Activated naive CD4-positive, alpha-beta T cell treated with anti-CD3 and anti-CD28 coated beads for 36 hours (primary cell): Measurements from ENCODE around the gene ACSS3. TPM values are rescaled to one million over a fixed set of nuclear protein-coding genes. Genes with fewer than 3 reads are reported as not detected.

Experiments
- CTCF ChIA-PET: fragments of 350-600 bp; sonication (Branson Sonifier 250); formaldehyde crosslinking; loops from one replicate; lab custom pipeline; 2021; ENCODE audit warnings: antibody characterized with exemption; lab: Charles Lee
- DNase-seq: peaks from one replicate; pipeline ENCODE4 v3.0.0-alpha.2; 2020
- H3K27ac Mint-ChIP-seq: one replicate; pipeline ENCODE4 v1.8.0; 2021; ENCODE audit warnings: mild to moderate bottlenecking, mixed read lengths
- H3K27me3 Mint-ChIP-seq: one replicate; pipeline ENCODE4 v1.8.0; 2021; ENCODE audit warnings: low read depth, mixed read lengths
- H3K36me3 Mint-ChIP-seq: one replicate; pipeline ENCODE4 v1.8.0; 2021; ENCODE audit warnings: low read depth, mixed read lengths
- H3K4me1 Mint-ChIP-seq: one replicate; pipeline ENCODE4 v1.8.0; 2021; ENCODE audit warnings: low read depth, mixed read lengths
- H3K4me3 Mint-ChIP-seq: one replicate; pipeline ENCODE4 v1.8.0; 2021; ENCODE audit warnings: mild to moderate bottlenecking, moderate library complexity, mixed read lengths
- H3K9me3 Mint-ChIP-seq: one replicate; pipeline ENCODE4 v1.8.0; 2021; ENCODE audit warnings: mixed read lengths
- intact Hi-C: fragments of 100-400 bp; cut with micrococcal nuclease; formaldehyde crosslinking; loops from one replicate; pipeline ENCODE4 v1.15.1; 2023
- total RNA-seq, 2 experiments: library from RNA; stranded (reverse); gene quantifications; one replicate each; pipeline ENCODE4 v1.2.3, GENCODE V29; 2021

The ACSS3 gene
- total RNA-seq, 2 experiments from 2014 or later = not detected

DNA sequence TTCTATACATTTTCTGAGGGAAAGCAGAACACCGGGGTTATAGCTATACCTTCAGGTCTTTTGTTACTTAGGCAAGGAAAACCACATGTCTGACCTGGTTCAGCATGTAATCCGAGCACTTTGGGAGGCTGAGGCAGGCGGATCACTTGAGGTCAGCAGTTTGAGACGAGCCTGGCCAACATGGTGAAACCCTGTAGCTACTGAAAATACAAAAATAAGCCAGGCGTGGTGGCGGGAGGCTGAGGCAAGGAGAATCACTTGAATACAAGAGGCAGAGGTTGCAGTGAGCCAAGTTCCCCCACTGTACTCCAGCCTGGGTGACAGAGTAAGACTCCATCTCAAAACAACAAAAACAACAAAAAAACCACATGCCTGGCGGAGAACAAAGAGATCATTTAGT is 177.6 kb downstream of the ACSS3 start:
- no peaks in the 10 kb centered on the region for H3K4me1 Mint-ChIP-seq
- no peaks in the 10 kb centered on the region for H3K9me3 Mint-ChIP-seq
- CTCF ChIA-PET = no interaction called here
- H3K4me3 Mint-ChIP-seq = no peak overlapping the region
- intact Hi-C loops = no loop called here
- H3K36me3 Mint-ChIP-seq = no peaks in the 10 kb centered on the region
- H3K27ac Mint-ChIP-seq = no peak overlapping the region
- no peak for DNase-seq
- H3K27me3 Mint-ChIP-seq = no peaks in the 10 kb centered on the region

DNA sequence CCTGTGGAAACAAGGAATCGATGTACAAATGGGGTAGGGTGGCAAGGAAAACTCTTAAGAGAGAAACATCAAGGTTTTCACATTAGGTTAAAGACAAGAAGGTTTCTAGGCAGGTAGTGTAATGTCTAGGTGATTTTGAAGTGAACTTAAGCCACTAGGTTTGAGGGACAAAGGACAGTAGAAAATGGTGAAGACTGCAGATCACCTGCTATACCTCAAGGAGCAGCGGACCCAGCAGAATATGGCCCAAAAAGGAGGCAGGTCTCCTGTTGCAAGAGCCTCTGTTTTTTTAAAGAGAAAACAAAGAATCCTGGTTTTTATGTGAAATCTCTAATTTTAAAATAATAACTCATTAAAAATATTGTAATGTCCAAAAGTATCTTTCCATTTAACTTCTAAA is 178.1 kb downstream of the ACSS3 start:
- intact Hi-C loops = no loop called here
- no peak for DNase-seq
- Mint-ChIP-seq H3K4me1 (no peaks in the 10 kb centered on the region), H3K9me3 (no peaks in the 10 kb centered on the region), H3K27ac (no peak overlapping the region), H3K36me3 (no peaks in the 10 kb centered on the region), H3K27me3 (no peaks in the 10 kb centered on the region), H3K4me3 (no peak overlapping the region)
- CTCF ChIA-PET = no interaction called here

DNA sequence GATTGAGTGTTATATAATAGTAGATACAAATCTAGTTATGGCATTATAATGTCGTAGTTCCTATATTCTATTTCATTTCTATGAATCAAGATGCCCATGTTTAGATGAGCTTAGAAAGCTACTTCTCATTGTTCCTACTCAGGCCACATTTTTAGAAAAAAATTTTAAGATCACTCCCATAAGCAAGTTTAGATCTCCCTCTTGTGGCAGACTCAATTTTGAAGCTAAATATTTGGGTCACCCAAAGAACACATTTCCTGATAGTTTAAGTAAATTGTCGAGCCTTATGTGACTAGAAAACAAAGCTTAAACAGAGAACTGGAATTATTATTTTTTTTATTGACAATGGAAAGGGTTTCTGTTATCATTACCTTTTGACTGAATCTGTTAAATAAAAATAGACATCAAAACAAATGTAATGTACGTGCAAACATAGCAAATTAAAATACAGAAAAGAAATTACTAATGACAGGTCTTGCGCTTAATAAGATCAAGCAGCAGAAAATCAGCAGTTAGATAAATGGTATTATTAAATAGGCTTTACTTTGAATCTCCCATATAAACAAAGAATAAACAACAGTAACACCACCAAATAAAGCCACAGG is 180.2 kb downstream of the ACSS3 start:
- H3K4me1 Mint-ChIP-seq = no peaks in the 10 kb centered on the region
- H3K36me3 Mint-ChIP-seq = no peaks in the 10 kb centered on the region
- DNase-seq = no peak
- no peaks in the 10 kb centered on the region for H3K27me3 Mint-ChIP-seq
- H3K27ac Mint-ChIP-seq = no peak overlapping the region
- H3K9me3 Mint-ChIP-seq = no peaks in the 10 kb centered on the region
- intact Hi-C loops = loop anchor here (2.0 kb wide), 1 partner anchor 845 kb away; no protein-coding TSS in a partner anchor
- CTCF ChIA-PET = interaction anchor here (1.1 kb wide), 1 partner anchor 57 kb away, joined by 5 read pairs; no protein-coding TSS in a partner anchor
- H3K4me3 Mint-ChIP-seq = no peak overlapping the region

DNA sequence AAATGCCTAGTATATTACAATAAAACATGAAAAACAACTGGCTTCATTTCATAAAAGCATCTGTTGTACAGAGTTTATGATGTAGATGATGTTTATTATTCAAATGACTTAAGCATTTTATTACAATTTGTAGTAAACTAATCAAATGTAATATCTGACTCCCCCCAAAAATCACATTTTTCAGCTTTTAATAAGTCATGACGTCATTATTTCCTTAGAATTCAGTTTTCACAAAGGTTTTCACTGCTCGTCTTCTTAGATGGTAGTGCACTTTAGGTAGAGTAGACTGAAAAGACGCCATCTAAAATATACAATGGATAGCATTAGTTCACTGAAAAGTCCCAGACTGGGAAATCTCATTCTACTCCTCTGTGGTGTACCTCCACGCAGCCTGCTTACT is 181.5 kb downstream of the ACSS3 start:
- intact Hi-C loops = loop anchor here (2.0 kb wide), 1 partner anchor 847 kb away; no protein-coding TSS in a partner anchor
- no peak for DNase-seq
- Mint-ChIP-seq H3K9me3 (no peaks in the 10 kb centered on the region), H3K4me3 (no peak overlapping the region), H3K4me1 (no peaks in the 10 kb centered on the region), H3K27ac (no peak overlapping the region), H3K27me3 (no peaks in the 10 kb centered on the region), H3K36me3 (no peaks in the 10 kb centered on the region)
- CTCF ChIA-PET = no interaction called here

DNA sequence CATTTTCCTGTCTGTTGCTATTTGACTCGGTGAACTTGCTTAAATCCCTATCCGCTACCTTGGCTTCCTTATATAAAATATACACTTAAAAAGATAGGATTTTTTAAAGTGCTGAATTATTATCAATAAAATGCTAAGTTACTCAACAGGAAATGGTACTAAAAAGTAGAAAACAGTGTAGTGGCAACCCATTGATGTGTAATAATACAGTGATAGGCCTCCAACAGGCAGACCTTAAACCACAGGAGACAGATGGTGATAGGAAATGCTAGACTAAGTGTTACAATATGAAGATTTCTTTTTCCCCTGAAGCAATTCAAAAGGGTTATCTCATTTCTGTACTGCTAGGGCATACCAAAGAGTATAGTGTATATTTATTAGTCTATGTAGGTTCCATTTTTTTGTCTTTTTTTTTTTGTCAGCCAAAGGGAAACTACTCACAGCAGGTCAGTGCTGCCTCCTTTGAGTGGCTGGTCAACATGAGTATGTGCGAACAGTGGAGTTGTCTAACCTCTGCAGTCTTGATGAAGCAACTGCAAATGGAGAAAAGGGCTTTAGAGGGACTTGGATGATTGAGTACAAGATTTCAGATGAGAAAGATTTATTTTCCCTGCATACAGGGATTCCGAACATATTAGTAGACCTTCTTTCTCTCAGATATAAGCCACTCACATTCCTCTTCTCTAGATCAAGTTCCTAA is 183.8 kb downstream of the ACSS3 start:
- Mint-ChIP-seq H3K4me3 (no peak overlapping the region), H3K27me3 (no peaks in the 10 kb centered on the region), H3K27ac (no peak overlapping the region), H3K4me1 (no peaks in the 10 kb centered on the region), H3K36me3 (no peaks in the 10 kb centered on the region), H3K9me3 (no peaks in the 10 kb centered on the region)
- CTCF ChIA-PET = no interaction called here
- intact Hi-C loops = no loop called here
- no peak for DNase-seq

DNA sequence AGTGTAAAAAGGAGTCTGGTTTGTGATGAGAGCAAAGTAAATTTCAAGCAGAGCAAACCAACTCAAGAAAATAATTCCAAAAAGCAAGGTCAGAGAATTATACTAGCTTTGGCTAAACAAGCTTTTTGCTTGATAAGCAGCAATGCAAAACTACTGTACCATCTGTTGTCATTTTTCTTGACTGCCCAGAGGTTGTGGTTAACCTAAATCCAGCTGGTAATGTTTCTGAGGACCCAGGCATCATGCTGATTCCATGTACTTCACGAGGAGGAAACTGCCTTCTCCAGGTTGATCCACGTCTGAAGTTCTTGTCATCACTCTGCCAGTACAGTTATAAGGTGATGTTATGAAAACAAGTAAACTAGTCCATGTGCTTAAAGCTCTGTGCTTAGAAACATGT is 185.2 kb downstream of the ACSS3 start:
- no peaks in the 10 kb centered on the region for H3K27me3 Mint-ChIP-seq
- DNase-seq = no peak
- intact Hi-C loops = no loop called here
- H3K36me3 Mint-ChIP-seq = no peaks in the 10 kb centered on the region
- no peak overlapping the region for H3K4me3 Mint-ChIP-seq
- CTCF ChIA-PET = no interaction called here
- no peak overlapping the region for H3K27ac Mint-ChIP-seq
- H3K9me3 Mint-ChIP-seq = no peaks in the 10 kb centered on the region
- no peaks in the 10 kb centered on the region for H3K4me1 Mint-ChIP-seq

DNA sequence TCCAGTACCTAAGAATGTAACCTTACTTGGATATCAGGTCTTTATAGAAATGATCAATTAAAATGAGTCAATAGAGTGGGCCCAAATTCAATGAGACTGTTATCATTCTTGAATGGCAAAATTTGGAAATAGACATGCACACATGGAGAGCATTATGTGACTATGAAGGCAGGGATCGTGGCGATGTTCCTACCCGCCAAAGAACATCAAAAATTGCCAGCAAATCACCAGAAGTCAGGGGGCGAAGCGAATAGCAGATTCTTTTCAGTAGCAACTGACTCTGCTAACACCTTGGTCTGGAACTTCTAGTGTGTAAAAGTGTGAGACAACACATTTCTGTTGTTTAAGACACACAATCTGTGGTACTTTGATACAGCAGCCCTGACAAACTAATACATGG is 192.5 kb downstream of the ACSS3 start:
- DNase-seq = no peak
- no peak overlapping the region for H3K27ac Mint-ChIP-seq
- CTCF ChIA-PET = no interaction called here
- peaks cover 4% of the 10 kb centered on the region for H3K9me3 Mint-ChIP-seq
- H3K4me1 Mint-ChIP-seq = no peaks in the 10 kb centered on the region
- H3K36me3 Mint-ChIP-seq = no peaks in the 10 kb centered on the region
- H3K27me3 Mint-ChIP-seq = no peaks in the 10 kb centered on the region
- intact Hi-C loops = no loop called here
- H3K4me3 Mint-ChIP-seq = no peak overlapping the region

DNA sequence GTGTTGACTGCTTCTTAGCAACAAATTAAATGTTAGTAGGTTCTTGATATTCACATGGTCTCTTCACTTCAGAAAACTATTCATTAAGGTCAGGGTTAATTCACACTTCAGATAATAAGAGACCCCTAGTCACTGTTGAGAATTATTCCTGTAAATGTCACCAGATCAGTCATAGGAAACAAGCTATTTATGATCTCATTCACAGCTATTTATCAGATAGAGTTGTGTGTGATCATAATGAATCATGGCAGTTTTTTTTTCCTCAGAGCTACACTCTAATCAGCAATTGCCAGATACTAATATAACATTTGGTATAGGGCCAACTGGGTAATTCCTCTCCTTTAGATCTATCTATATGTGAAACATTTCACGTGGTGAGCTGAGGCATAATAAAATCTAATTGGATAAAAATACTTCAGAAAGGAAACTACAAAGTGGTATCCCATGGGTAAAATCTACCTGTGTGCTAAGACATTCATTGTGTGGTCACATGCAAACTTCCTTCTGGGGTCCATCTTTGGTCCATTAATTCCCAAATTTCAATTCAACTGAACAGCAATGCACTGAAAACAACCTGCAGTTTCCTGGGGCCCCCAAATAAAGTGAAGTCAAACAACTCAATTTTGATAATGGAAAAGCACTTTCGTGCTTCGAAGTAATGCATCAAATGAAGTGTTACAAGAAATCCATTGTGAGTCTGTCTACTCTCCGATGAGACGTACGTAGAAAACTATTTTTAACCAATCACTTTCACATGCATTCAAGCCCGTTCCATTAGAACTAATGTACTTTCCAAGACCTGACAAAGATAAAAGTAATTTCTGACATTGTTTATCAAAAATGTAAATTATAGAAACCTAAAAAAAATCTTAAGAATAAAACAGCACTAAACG is 197.0 kb downstream of the ACSS3 start:
- CTCF ChIA-PET = no interaction called here
- DNase-seq = no peak
- Mint-ChIP-seq H3K4me3 (no peak overlapping the region), H3K4me1 (no peaks in the 10 kb centered on the region), H3K36me3 (no peaks in the 10 kb centered on the region), H3K27me3 (no peaks in the 10 kb centered on the region), H3K9me3 (no peaks in the 10 kb centered on the region), H3K27ac (no peak overlapping the region)
- intact Hi-C loops = no loop called here

DNA sequence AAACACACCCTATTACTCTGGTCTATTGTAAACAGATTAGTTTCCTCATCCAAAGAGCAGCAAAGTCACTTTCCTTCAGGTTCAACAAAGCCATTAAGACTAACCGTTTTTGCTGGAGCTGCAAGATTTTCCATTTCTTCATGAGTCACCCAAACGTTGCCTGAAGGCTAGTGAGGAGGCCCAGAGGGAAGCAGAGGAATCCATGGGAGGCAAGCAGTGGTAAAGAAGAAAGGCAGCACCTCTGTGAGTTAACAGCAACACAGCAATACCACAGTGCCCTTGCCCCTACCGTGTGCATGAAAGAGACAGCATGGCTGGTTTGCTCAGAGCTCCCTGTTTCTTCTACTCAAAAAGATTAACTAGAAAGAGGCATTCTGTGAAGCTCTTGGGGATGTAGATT is 206.3 kb downstream of the ACSS3 start:
- DNase-seq = no peak
- CTCF ChIA-PET = no interaction called here
- H3K36me3 Mint-ChIP-seq = no peaks in the 10 kb centered on the region
- H3K27ac Mint-ChIP-seq = no peak overlapping the region
- H3K4me3 Mint-ChIP-seq = no peak overlapping the region
- no peaks in the 10 kb centered on the region for H3K4me1 Mint-ChIP-seq
- intact Hi-C loops = no loop called here
- no peaks in the 10 kb centered on the region for H3K27me3 Mint-ChIP-seq
- H3K9me3 Mint-ChIP-seq = no peaks in the 10 kb centered on the region

DNA sequence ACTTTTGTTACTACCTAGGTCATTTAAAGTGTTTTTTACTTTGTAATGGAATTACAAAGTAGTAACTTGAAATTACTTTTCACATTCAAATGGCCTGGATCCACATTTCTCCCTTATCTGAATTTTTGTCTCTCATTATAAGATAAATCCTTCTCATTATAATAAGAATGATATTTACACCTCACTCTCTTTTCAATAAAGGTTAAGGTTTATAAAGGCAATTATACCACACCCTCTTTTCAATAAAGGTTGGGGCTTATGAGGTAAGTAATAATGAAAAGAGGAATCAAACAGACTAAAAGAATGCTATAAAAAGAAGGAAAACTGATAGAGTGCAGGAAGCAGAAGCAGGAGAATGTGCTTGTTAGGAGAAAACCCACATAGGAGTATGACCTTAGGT is 210.8 kb downstream of the ACSS3 start:
- no peaks in the 10 kb centered on the region for H3K9me3 Mint-ChIP-seq
- H3K36me3 Mint-ChIP-seq = no peaks in the 10 kb centered on the region
- no peaks in the 10 kb centered on the region for H3K27me3 Mint-ChIP-seq
- no peak overlapping the region for H3K4me3 Mint-ChIP-seq
- H3K27ac Mint-ChIP-seq = no peak overlapping the region
- intact Hi-C loops = no loop called here
- no peaks in the 10 kb centered on the region for H3K4me1 Mint-ChIP-seq
- no peak for DNase-seq
- CTCF ChIA-PET = no interaction called here

DNA sequence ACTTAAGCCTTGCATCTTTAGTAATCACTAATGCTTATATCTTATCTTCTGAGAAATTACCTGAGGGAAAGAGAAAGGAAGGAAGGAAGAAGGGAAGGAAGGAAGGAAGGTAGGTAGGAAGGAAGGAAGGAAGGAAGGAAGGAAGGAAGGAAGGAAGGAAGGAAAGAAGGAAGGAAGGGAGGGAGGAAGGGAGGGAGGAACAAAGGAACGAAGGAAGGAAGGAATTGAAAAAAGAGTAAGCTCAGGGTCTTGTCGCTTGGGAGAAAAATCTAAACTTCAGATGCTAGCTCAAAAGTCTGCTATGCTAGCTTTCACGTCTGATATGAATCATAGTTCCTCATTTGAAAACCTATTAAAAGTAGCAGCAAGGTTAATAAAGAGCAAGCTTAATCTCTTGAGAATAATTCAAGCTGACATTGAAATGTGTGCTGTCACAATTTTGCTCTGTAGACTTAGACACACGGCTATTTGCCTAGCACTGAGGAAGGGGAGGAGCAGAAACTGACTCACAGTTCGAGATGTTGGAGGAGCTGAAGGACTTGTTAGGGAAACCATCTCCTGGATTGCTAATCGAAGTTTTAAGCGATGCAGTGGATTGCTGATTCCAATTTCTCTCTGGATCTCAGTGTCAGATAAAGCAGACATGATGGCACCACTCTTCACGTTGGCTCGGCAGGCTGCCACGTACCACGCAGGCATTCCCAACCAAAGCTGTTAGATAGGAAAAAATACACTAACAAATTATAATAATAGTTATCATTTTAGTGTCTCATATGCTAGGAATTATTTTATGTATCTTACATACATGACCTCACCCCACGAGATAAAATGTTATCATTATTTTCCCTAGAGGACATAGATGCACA is 216.7 kb downstream of the ACSS3 start:
- no peaks in the 10 kb centered on the region for H3K4me1 Mint-ChIP-seq
- intact Hi-C loops = no loop called here
- H3K9me3 Mint-ChIP-seq = no peaks in the 10 kb centered on the region
- H3K27me3 Mint-ChIP-seq = no peaks in the 10 kb centered on the region
- CTCF ChIA-PET = no interaction called here
- no peak overlapping the region for H3K27ac Mint-ChIP-seq
- no peak overlapping the region for H3K4me3 Mint-ChIP-seq
- no peaks in the 10 kb centered on the region for H3K36me3 Mint-ChIP-seq
- DNase-seq = no peak

DNA sequence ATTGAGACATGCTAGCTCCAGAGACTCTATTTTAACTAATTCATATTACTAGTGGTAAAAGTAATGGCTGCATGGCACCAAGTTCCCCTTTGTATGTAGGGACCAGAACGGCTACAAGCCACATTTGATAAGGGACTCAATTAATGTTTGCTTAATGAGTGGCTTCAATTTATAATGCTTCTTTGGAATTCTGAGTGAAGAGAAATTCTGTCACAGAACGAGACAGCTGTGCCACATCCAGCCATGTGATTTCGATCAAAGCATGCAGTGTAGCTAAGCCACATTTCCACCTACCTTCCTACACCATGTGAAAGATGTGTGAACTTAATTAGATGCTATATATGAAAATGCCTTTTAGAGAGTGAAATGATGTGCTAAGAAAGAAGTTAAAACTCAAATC is 217.4 kb downstream of the ACSS3 start:
- Mint-ChIP-seq H3K27me3 (no peaks in the 10 kb centered on the region), H3K4me1 (no peaks in the 10 kb centered on the region), H3K27ac (no peak overlapping the region), H3K9me3 (no peaks in the 10 kb centered on the region), H3K4me3 (no peak overlapping the region), H3K36me3 (no peaks in the 10 kb centered on the region)
- CTCF ChIA-PET = no interaction called here
- intact Hi-C loops = no loop called here
- no peak for DNase-seq
